Calu3 (cell line): ENCODE measurements around the gene CYP2R1. TPM values are rescaled to one million over a fixed set of nuclear protein-coding genes. Genes with fewer than 3 reads are reported as not detected.
"Not testable (repeated sequence)": the region's sequence is repeated elsewhere in the genome, so short reads cannot be mapped to it uniquely, and the experiment has no call there.

Experiments used
- BruUV-seq: library from RNA; stranded (reverse); fragments of 400-500 nt; replicated peaks from 2 replicates; lab custom pipeline; 2021; lab: Mats Ljungman, UMichigan
- CTCF ChIA-PET: fragments of 300-600 bp; sonication (Branson Sonifier 250); formaldehyde crosslinking; loops from one replicate; lab custom pipeline; 2022; ENCODE audit warnings: antibody characterized with exemption; lab: Charles Lee
- DNase-seq: peaks from one replicate; pipeline ENCODE4 v3.0.0; 2022
- H3K27ac Mint-ChIP-seq: one replicate; pipeline ENCODE4 v1.8.0; 2022; ENCODE audit warnings: mixed read lengths; ENCODE audit not compliant: unreplicated experiment
- H3K27me3 Mint-ChIP-seq: one replicate; pipeline ENCODE4 v1.8.0; 2022; ENCODE audit warnings: mixed read lengths; ENCODE audit not compliant: unreplicated experiment
- H3K36me3 Mint-ChIP-seq: one replicate; pipeline ENCODE4 v1.8.0; 2022; ENCODE audit warnings: mild to moderate bottlenecking, moderate library complexity, mixed read lengths; ENCODE audit not compliant: insufficient read depth, unreplicated experiment
- H3K4me1 Mint-ChIP-seq: one replicate; pipeline ENCODE4 v1.8.0; 2022; ENCODE audit warnings: mild to moderate bottlenecking, low read depth, mixed read lengths; ENCODE audit not compliant: unreplicated experiment
- H3K4me3 Mint-ChIP-seq: one replicate; pipeline ENCODE4 v1.8.0; 2022; ENCODE audit warnings: mild to moderate bottlenecking, low read depth, moderate library complexity, mixed read lengths; ENCODE audit not compliant: unreplicated experiment
- H3K9me3 Mint-ChIP-seq: one replicate; pipeline ENCODE4 v1.8.0; 2022; ENCODE audit warnings: low read depth, mixed read lengths; ENCODE audit not compliant: unreplicated experiment
- intact Hi-C: fragments of 100-400 bp; cut with micrococcal nuclease; formaldehyde crosslinking; loops from one replicate; pipeline ENCODE4 v1.10.0; 2022; ENCODE audit not compliant: unreplicated experiment
- total RNA-seq: library from RNA; stranded (reverse); gene quantifications from 2 replicates; pipeline ENCODE4 v1.2.3, GENCODE V29; 2022
- TF ChIP-seq, protein P1 (sequence below): fragments of 200-600 bp; IDR thresholded peaks from one replicate; pipeline ENCODE4 v1.8.0; 2022; ENCODE audit warnings: antibody characterized with exemption; ENCODE audit not compliant: unreplicated experiment

The CYP2R1 gene
- total RNA-seq, 1 experiment from 2014 or later: 21.4 TPM

DNA sequence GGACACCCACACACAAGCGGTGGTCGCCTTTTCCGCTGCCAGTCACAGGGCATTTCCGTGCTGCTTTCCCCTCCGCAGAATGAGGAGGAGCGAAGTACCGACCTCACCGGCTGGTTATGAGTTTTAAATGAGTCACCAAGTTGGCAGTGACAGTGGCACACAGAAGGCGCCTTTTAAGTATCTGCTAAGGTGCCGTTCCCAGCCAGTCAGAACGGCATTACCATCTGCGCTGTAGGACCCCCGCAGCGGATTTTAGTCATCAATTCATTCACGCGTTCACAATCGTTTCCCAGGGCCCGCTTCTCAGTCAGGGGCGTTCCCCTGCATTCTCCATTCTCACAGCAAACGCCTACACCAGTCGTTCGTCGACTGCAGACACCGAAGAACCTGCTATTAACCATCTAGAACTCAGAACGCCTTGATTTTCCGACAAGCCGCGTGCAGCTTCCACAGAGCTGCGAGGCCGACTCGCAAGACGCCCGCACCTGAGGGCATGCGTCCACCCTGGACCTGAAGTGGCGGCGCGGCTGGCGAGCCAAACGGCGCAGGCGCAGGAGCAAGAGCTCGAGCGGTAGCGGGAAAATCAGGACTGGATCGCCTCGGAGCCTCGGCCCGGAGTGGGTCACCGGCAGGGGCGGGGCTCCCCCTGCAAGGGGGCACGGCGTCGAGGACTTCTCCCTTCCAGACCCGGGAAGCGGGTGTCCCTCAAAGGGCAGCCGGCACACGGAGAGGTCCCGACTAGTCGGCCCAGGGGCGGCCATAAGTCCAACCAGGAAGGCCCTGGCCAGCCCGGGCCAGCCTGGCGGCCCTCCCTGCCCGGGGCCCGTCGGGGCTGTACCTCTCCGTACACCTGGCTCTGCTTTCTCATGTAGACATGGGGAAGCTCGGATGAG lies 642 bp downstream of the CYP2R1 start:
- TSS peak; percentile 75 for BruUV-seq
- CTCF ChIA-PET: interaction anchor here (0.7 to 3.5 kb wide), 10 partner anchors 12 to 1684 kb away, joined by 3 to 38 read pairs (median 4); no protein-coding TSS in a partner anchor
- H3K27me3 Mint-ChIP-seq: no peaks in the 10 kb centered on the region
- DNase-seq: peak; percentile 90
- H3K27ac Mint-ChIP-seq: peak overlapping the region; percentile 80
- peaks cover 22% of the 10 kb centered on the region for H3K36me3 Mint-ChIP-seq
- H3K9me3 Mint-ChIP-seq: peaks cover 3% of the 10 kb centered on the region
- peak overlapping the region; percentile 86 for H3K4me3 Mint-ChIP-seq
- H3K4me1 Mint-ChIP-seq: peaks cover 32% of the 10 kb centered on the region
- TF ChIP-seq, protein P1, sequence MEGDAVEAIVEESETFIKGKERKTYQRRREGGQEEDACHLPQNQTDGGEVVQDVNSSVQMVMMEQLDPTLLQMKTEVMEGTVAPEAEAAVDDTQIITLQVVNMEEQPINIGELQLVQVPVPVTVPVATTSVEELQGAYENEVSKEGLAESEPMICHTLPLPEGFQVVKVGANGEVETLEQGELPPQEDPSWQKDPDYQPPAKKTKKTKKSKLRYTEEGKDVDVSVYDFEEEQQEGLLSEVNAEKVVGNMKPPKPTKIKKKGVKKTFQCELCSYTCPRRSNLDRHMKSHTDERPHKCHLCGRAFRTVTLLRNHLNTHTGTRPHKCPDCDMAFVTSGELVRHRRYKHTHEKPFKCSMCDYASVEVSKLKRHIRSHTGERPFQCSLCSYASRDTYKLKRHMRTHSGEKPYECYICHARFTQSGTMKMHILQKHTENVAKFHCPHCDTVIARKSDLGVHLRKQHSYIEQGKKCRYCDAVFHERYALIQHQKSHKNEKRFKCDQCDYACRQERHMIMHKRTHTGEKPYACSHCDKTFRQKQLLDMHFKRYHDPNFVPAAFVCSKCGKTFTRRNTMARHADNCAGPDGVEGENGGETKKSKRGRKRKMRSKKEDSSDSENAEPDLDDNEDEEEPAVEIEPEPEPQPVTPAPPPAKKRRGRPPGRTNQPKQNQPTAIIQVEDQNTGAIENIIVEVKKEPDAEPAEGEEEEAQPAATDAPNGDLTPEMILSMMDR: no peak
- intact Hi-C loops: no loop called here

DNA sequence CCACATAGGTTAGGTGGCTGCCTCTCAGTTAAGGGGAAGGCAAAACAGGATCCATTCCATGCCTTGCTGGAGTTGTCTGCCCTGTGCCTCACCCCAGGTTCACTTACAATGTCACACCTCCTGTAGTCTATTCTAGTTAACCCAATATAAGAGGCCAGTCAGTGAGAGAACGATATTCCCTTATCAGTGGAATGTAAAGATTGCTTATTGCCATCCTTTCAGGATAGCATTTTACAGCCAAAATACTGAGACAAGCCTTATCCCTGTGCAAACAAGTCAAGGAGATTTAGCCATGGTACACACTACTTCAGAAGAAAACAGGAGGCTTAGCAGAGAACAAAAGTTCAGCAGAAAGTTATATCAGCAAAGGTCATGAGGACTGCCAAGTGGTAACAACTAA lies 5.5 kb downstream of the CYP2R1 start:
- peaks cover 25% of the 10 kb centered on the region for H3K4me1 Mint-ChIP-seq
- intact Hi-C loops: no loop called here
- no peak for DNase-seq
- H3K9me3 Mint-ChIP-seq: no peaks in the 10 kb centered on the region
- TF ChIP-seq, protein P1: no peak
- no TSS peak for BruUV-seq
- H3K27ac Mint-ChIP-seq: no peak overlapping the region
- H3K36me3 Mint-ChIP-seq: peaks cover 12% of the 10 kb centered on the region
- CTCF ChIA-PET: no interaction called here
- no peaks in the 10 kb centered on the region for H3K27me3 Mint-ChIP-seq
- no peak overlapping the region for H3K4me3 Mint-ChIP-seq

DNA sequence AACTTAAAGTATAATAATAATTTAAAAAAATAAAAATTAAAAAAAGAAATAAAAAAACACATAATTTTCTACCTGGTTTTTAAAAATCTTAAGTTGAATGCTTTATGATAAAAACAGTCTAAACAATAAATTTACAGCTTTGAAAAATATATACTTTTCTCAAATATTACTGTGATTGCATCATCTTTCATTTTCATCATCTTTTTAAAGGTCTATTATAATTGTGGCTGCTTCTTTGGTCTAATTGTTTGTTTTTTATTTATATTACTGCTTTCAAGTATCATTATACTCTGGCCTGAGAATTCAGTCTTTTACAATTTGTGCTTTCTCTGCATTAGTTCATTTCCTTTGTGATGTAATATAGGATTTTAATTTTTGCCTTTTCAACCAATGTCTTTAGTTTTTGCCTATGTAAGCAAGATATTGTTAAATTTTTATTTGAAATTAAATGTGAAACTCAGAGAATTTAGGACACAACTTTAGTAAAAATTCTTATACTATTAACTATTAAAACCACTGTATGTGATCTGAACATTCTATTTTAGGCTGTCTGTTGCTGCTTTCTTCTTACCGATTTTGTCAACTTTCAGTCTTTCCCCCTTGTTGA lies 7.3 kb downstream of the CYP2R1 start:
- H3K4me1 Mint-ChIP-seq: peaks cover 25% of the 10 kb centered on the region
- H3K36me3 Mint-ChIP-seq: no peaks in the 10 kb centered on the region
- H3K27me3 Mint-ChIP-seq: no peaks in the 10 kb centered on the region
- no peak for DNase-seq
- intact Hi-C loops: no loop called here
- BruUV-seq: no TSS peak
- CTCF ChIA-PET: no interaction called here
- H3K9me3 Mint-ChIP-seq: no peaks in the 10 kb centered on the region
- TF ChIP-seq, protein P1: no peak
- no peak overlapping the region for H3K4me3 Mint-ChIP-seq
- no peak overlapping the region for H3K27ac Mint-ChIP-seq

DNA sequence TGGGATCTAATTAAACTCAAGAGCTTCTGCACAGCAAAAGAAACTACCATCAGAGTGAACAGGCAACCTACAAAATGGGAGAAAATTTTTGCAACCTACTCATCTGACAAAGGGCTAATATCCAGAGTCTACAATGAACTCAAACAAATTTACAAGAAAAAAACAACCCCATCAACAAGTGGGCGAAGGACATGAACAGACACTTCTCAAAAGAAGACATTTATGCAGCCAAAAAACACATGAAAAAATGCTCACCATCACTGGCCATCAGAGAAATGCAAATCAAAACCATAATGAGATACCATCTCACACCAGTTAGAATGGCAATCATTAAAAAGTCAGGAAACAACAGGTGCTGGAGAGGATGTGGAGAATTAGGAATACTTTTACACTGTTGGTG lies 8.3 kb downstream of the CYP2R1 start:
- H3K27me3 Mint-ChIP-seq, H3K4me3 Mint-ChIP-seq, H3K27ac Mint-ChIP-seq, intact Hi-C loops, H3K9me3 Mint-ChIP-seq, H3K36me3 Mint-ChIP-seq, BruUV-seq, DNase-seq, CTCF ChIA-PET: not testable (repeated sequence)
- peaks cover 23% of the 10 kb centered on the region for H3K4me1 Mint-ChIP-seq
